GM18526 (cell line): ENCODE data around the gene C11orf42.

ENCODE experiments used
- POLR2A ChIP-seq: IDR thresholded peaks from 3 replicates; pipeline ENCODE4 v1.6.1; 2011; ENCODE audit not compliant: insufficient read length; ENCODE audit errors: extremely low read depth

Gene C11orf42

GRCh38 chr11:6237761-6238302, 32.5 kb downstream of the C11orf42 start:
- no peak for TF ChIP-seq POLR2A

- TF ChIP-seq POLR2A: no peak
These were observed 33.5 kb downstream of the C11orf42 start, which contains the start of gene CNGA4 for GRCh38 chr11:6238902-6239301. CNGA4 (plus strand) TSS chr11:6239089; CDS start chr11:6239207, 118 bp downstream.

GRCh38 chr11:6240139-6240538, 34.8 kb downstream of the C11orf42 start:
- TF ChIP-seq POLR2A: no peak

GRCh38 chr11:6240781-6241180, 35.4 kb downstream of the C11orf42 start:
- no peak for TF ChIP-seq POLR2A

GRCh38 chr11:6241316-6241715, 36.0 kb downstream of the C11orf42 start:
- no peak for TF ChIP-seq POLR2A

GRCh38 chr11:6245536-6245935, 40.2 kb downstream of the C11orf42 start:
- TF ChIP-seq POLR2A: no peak

GRCh38 chr11:6248248-6248647, 42.9 kb downstream of the C11orf42 start:
- TF ChIP-seq POLR2A: no peak

- no peak for TF ChIP-seq POLR2A
These were observed 44.6 kb downstream of the C11orf42 start for GRCh38 chr11:6249770-6250555.

- TF ChIP-seq POLR2A: no peak
These were observed 45.9 kb downstream of the C11orf42 start for GRCh38 chr11:6251120-6251733.

- no peak for TF ChIP-seq POLR2A
These were observed 46.7 kb downstream of the C11orf42 start for GRCh38 chr11:6251990-6252473.

GRCh38 chr11:6253197-6253596, 47.8 kb downstream of the C11orf42 start:
- TF ChIP-seq POLR2A: no peak

- no peak for TF ChIP-seq POLR2A
These were observed 52.8 kb downstream of the C11orf42 start for GRCh38 chr11:6258141-6258540.

- TF ChIP-seq POLR2A: no peak
These were observed 53.3 kb downstream of the C11orf42 start for GRCh38 chr11:6258571-6259081.

- TF ChIP-seq POLR2A: no peak
These were observed 54.9 kb downstream of the C11orf42 start for GRCh38 chr11:6260207-6260726.
